Measurements from ENCODE around the gene PLPPR1. TPM values are rescaled to one million over a fixed set of nuclear protein-coding genes. Genes with fewer than 3 reads are reported as not detected.

Gene PLPPR1
- total RNA-seq, 1 experiment from 2014 or later, result not detected

GRCh38 chr9:101064206-101064605 lies 35.7 kb downstream of the PLPPR1 start:
- Histone ChIP-seq H3K4me1 (ENCODE audit: control insufficient read depth, insufficient read depth, low read length) (no peaks in the 10 kb centered on the region), H3K36me3 (ENCODE audit: control insufficient read depth, insufficient read depth, low read length) (no peaks in the 10 kb centered on the region), H3K27me3 (ENCODE audit: control insufficient read depth, insufficient read depth, low read length) (no peaks in the 10 kb centered on the region), H3K9me3 (ENCODE audit: control insufficient read depth, insufficient read depth, low read depth, low read length) (no peaks in the 10 kb centered on the region), H3K27ac (ENCODE audit: low read length) (no peak overlapping the region), H3K4me3 (ENCODE audit: low read depth in 2 of 2, low read length in 2 of 2) (no peak overlapping the region)
- in situ Hi-C loops (cut with HindIII; ENCODE audit: low pct_unique_long_range_greater_than_20kb, low sequenced_read_pairs), result no loop called here
- TF ChIP-seq CTCF (IDR thresholded peaks at IDR 0.05), result no peak
- no peak for TF ChIP-seq TCF7L2 (IDR thresholded peaks at IDR 0.05; ENCODE audit: low read depth, low read length)
- TF ChIP-seq SIN3A (IDR thresholded peaks at IDR 0.05; ENCODE audit: borderline replicate concordance, insufficient read depth, low read depth, low read length), result no peak
- TF ChIP-seq POLR2AphosphoS5 (IDR thresholded peaks at IDR 0.05; ENCODE audit: low read depth, low read length), result no peak
- no peak for TF ChIP-seq REST (IDR thresholded peaks at IDR 0.05; ENCODE audit: insufficient read depth in 1 of 2, low read depth in 2 of 2, low read length in 1 of 2)
- no TSS peak for BruUV-seq (replicated peaks)
- ChIA-PET CTCF (no interaction called here), POLR2A (no interaction called here)
- ATAC-seq (no peak), DNase-seq (ENCODE audit: low read depth, low spot score) (no peak)
- intact Hi-C loops (cut with micrococcal nuclease; ENCODE audit: unreplicated experiment), result no loop called here

GRCh38 chr9:101065930-101066329 lies 37.4 kb downstream of the PLPPR1 start:
- Histone ChIP-seq H3K4me1 (ENCODE audit: control insufficient read depth, insufficient read depth, low read length) (no peaks in the 10 kb centered on the region), H3K9me3 (ENCODE audit: control insufficient read depth, insufficient read depth, low read depth, low read length) (no peaks in the 10 kb centered on the region), H3K27ac (ENCODE audit: low read length) (no peak overlapping the region), H3K36me3 (ENCODE audit: control insufficient read depth, insufficient read depth, low read length) (no peaks in the 10 kb centered on the region), H3K27me3 (ENCODE audit: control insufficient read depth, insufficient read depth, low read length) (no peaks in the 10 kb centered on the region), H3K4me3 (ENCODE audit: low read depth in 2 of 2, low read length in 2 of 2) (no peak overlapping the region)
- BruUV-seq (replicated peaks), result no TSS peak
- POLR2A ChIA-PET, result no interaction called here
- in situ Hi-C loops (cut with HindIII; ENCODE audit: low pct_unique_long_range_greater_than_20kb, low sequenced_read_pairs) (no loop called here), intact Hi-C loops (cut with micrococcal nuclease; ENCODE audit: unreplicated experiment) (no loop called here)
- ATAC-seq (no peak), DNase-seq (ENCODE audit: low read depth, low spot score) (no peak)
- TF ChIP-seq POLR2AphosphoS5 (IDR thresholded peaks at IDR 0.05; ENCODE audit: low read depth, low read length) (no peak), REST (IDR thresholded peaks at IDR 0.05; ENCODE audit: insufficient read depth in 1 of 2, low read depth in 2 of 2, low read length in 1 of 2) (no peak), TCF7L2 (IDR thresholded peaks at IDR 0.05; ENCODE audit: low read depth, low read length) (no peak), CTCF (IDR thresholded peaks at IDR 0.05) (no peak)
- CTCF ChIA-PET, result no interaction called here

Data from Panc1 (cell line).